HG03175 (cell line): ENCODE data around the gene ZNF41.
"Not testable (repeated sequence)": the region's sequence is repeated elsewhere in the genome, so short reads cannot be mapped to it uniquely, and the experiment has no call there.

Experiments used
- ATAC-seq: cut with Tn5 transposase; IDR thresholded peaks from one replicate; pipeline ENCODE4 v1.9.1; 2021; ENCODE audit warnings: mild to moderate bottlenecking, moderate library complexity; ENCODE audit not compliant: unreplicated experiment

The ZNF41 gene

DNA sequence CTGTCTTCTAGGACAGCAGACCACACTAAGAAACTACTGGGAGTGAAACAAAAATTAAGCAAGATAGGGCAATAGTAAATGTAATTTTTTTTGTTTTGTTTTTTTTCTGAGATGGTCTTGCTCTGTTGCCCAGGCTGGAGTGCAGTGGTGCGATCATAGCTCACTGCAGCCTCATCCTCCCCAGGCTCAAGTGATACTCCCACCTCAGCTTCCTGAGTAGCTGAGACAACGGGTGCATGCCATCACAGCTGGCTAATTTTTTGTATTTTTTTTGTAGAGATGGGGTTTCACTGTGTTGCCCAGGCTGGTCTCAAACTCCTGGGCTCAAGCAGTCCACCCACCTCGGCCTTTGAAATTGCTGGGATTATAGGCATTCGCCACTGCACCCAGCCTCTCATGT, 9.1 kb upstream of the ZNF41 start:
- not testable (repeated sequence) for ATAC-seq

DNA sequence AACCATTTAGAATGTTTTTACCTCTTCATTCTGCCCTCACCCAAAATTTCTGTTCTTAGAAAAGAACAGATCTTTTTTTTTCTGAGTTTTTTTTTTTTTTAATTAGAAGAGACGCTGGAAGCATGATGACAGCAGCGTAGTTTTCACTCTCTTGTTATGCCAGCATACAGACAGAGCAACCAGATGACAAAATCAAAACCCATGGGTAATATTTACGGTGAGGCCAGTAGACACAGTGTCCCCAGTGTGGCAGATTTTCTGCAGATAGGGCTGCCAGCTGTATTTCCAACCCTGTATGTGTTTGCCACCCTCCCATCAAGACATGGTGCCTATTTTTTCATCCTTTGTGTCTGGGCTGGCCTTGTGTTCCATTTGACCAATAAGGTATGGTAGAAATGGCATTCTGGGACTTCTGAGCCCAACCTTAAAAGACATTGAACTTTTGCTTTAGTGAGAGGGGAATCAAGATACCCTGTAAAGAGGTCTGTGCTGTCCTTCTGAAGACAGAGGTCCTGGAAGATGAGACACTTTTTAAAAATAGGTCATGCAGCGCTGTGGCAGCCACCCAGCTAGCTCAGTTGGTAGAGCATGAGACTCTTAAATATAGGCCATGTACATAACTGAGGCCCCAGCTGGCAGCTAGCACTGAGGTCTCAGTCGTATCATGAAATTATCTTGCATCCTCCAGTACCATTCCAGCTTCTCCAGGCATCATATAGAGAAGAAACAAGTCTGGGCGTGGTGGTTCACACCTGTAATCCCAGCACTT, 6.7 kb upstream of the ZNF41 start:
- no peak for ATAC-seq

DNA sequence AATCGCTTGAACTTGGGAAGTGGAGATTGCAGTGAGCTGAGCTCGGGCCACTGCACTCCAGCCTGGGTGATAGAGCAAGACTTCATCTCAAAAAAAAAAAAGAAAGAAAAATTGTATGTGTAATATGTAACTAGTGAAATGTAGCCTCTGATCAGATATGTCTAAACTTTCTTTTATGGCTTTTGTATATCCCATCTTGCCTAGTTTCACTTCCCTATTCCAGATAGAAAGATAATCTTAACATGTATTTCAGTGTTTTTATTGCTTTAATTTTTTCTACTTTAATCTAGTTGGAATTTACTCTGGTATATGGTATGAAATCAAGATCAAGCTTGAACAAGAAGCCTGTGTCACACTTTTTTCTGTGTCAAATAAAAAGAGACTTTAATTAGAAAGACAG, 1.9 kb upstream of the ZNF41 start:
- no peak for ATAC-seq

DNA sequence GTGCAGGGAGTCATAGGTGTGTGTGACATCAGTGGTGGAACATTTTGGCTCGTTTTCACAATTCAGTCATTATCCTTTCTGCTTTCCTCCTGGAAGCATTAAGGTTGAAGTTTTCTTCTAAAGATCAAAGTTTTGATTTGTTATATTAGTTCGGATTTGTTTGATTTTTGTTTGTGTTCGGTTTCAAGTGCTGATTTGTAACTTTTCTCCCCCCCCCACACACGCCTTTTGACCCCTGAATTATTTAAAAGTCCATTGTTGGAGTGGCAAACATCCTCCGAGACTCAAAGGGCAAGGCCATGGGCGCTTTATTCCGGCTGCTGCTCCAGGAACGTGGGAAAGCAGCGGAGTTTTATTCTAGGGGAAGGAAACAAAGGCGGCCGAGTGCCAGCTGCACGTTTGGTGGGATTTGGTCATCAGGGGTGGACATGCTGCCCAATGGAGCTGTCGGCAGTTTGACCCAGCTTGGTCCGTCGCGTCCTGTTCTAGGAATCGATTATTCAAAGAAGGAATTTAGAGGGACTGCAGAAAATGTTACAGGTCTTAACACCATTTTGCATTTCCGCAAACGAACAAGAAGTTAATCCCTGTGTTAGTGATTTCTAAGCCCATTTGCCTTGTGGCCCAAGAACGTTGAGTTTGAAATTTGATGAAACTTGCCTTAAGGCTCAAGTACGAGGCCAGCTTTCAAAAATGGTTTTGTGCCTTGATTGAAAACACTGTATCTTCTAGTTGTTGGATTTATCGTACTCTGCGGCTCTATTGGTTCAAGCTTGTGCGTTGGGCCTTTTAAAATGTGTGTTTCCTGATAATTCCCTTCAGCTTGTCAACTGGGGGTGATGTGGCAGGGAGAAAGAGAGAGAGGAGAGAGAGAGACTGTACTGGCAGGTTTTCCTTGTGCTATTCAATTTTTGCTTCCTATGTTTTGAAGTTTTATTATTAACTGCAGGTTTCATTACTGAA, 565 bp upstream of the ZNF41 start:
- ATAC-seq = no peak

DNA sequence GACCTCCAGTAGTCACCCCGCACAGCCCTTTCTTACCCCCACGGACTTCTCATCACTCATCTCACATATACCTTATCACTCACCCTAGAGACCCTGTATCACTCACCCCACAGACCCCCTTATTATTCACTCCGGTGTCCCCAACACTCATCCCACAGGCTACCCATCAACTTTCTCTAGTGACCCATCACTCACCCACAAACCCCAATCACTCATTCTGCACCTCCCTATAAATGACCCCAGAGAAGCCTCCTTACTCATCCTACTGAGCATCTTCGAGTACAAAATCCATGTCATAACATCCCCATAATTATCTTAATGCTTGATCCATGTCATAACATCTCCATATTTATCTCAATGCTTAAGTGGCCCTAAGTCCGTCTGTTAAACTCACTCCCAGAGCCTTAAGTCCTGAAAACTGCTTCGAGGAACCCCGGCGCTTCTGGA, 934 bp downstream of the ZNF41 start:
- ATAC-seq = peak; percentile 29

DNA sequence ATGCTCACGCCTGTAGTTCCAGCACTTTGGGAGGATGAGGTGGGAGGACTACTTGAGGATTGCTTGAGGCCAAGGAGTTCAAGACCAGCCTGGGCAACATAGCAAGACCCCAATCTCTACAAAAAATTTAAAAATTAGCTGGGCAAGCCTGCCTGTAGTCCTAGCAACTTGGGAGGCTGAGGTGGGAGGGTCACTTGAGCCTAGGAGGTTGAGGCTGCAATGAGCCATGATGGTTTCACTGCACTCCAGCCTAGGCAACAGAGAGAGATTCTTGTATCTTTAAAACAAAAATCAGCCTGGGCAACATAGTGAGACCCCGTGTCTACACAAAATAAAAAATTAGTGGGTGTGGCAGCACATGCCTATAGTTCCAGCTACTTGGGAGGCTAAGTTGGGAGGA, 1.9 kb downstream of the ZNF41 start:
- ATAC-seq = no peak

DNA sequence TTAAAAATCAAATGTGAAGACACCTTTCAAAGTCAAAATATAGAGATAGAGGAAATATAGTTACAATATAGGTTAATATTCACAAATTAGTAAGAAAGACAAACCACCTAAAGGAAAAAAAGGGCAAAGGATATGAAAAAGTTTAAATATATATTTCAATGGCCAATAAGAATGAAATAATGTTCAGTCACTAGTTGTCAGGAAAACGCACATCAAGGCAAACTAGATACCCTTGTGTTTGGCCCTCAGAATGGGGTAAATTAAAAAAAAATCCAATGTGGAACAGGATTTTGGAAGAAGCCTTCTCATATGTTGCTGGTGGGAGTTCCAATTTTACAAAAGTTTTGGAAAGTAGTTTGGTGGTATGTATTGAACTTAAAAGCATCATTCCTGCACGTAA, 2.4 kb downstream of the ZNF41 start:
- ATAC-seq = no peak

DNA sequence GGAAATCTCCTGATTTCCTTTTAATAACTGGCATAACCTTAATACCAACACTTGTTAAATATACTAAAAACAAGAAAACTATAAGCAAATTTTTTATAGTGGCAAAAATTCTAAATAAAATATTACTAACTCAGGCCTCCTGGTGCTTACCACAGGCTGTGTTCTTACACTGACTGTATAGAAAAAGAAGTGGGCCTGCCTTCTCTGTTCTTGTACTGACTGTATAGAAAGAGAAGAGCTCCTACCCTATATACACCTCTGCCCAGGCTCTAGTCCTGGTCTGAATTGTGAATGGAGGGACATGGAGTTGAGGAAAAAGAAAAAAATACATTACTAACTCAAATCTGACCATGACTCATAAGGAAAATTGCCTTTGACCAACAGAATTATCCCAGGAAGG, 7.5 kb downstream of the ZNF41 start:
- no peak for ATAC-seq

DNA sequence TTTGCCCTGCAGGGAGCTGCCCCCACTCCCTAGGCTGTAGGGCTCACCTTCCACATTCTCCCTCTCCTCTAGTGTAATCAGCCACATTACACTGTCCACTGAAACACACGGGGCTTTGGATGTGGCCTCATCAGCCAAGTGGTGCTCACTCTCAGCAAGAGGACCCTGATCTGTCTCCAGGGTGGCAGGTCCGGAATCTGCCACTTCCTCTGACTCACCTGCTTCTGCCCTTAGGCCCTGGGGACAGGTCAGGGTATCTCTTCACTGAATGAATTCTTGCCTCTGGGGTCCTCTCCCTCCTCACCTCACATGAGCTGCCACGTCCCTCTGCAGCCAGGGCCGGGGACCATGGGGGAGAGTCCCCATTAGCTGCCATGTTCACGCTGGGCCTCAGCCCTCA, 15.9 kb downstream of the ZNF41 start:
- no peak for ATAC-seq

DNA sequence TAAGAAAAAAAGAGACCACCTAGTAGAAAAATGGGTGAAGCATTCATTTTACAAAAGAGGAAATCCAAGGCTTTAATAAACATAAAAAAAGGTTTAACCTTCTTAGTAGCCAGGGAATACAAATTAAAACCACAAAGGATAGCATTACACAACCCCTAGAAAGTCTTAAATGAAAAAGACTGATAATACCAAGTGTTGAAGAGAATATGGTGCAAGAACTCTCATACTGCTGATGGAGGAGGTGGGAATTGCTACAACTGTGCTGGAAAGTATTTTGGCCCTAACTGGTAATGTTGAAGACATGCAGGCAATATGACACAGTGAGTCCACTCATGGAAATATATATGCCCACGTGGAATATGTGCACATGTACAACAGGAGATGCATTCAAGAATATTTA, 22.5 kb downstream of the ZNF41 start:
- ATAC-seq = no peak

DNA sequence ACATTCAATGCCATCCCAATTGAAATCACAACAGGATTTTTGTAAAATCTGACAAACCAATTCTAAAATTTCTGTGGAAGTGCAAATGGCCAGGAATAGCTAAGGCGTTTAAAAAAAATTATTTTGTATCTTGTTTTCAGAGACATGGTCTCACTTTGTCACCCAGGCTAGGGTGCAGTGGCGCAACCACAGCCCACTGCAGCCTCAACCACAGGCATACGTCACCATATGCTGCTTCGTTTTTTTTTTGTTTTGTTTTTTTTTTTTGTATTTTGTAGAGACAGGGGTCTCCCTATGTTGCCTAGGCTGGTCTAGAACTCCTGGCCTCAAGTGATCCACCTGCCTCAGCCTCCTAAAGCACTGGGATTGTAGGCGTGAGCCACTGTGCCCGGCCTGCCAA, 24.5 kb downstream of the ZNF41 start:
- no peak for ATAC-seq

DNA sequence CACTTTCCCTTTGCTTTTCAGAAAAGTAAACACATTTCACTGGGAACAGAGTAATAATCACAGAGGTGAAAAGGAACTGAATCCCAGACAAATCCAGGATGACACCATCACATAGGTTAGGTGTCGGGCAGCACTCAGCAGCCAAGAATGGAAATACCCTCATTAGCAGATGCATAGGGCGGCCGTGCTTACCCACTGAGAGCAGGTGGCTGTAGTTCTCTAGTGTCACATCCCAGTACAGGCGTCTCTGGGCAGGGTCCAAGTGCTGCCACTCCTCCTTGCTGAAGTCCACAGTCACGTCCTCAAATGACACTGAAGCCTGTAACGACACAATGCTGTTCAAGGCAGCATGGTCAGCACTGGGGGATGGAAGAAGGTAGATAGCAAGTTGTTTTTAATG, 26.9 kb downstream of the ZNF41 start:
- no peak for ATAC-seq

DNA sequence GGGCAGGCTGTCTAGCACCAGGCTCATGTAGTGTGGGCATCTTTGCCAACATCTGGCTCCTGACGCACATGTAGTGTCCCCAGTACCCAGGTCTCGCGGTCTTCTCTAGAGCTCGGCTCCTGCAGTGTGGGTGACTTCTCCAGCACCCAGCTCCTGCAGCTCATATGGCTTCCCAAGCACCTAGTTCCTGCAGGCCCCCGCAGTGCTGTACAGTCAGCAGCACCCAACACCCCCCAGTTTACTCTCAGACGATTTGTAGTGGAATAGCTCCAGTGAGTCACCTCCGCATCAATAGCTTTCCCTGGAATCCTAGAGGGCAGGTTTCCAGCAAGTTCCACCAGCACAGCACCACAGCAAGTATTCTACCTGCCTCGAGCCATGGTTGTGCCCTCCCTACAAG, 30.9 kb downstream of the ZNF41 start:
- ATAC-seq = no peak

DNA sequence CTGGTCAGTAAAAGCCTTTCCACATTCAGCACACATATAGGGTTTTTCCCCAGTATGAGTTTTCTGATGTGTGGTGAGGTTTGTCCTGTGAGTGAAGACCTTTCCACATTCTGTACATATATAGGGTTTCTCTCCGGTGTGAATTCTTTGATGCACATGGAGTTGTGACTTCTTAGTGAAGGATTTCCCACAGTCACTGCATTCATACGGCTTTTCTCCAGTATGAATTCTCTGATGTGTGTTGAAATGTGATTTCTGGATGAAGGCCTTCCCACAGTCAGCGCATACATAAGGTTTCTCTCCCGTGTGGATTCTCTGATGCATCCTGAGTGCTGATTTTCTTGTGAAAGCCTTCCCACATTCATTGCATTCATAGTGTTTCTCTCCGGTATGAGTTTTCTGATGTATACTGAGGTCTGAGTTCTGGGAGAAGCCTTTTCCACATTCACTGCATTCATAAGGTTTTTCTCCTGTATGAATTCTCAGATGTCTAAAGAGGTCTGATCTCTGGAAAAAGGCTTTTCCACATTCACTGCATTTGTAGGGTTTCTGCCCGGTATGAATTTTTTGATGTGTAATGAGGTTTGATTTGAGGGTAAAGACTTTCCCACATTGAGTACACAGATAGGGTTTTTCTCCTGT, 34.7 kb downstream of the ZNF41 start:
- no peak for ATAC-seq

DNA sequence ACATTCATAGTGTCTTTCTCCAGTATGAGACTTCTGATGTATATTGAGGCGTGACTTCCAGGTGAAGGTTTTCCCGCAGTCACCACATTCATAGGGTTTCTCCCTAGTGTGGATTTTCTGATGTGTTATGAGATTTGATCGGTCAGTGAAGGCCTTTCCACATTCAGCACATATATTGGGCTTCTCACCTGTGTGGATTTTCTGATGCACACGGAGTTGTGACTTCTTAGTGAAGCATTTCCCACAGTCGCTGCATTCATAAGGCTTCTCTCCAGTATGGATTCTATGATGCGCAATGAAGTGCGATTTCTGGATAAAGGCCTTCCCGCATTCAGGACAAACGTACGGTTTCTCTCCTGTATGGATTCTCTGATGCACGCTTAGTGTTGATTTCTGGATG, 35.4 kb downstream of the ZNF41 start:
- no peak for ATAC-seq

DNA sequence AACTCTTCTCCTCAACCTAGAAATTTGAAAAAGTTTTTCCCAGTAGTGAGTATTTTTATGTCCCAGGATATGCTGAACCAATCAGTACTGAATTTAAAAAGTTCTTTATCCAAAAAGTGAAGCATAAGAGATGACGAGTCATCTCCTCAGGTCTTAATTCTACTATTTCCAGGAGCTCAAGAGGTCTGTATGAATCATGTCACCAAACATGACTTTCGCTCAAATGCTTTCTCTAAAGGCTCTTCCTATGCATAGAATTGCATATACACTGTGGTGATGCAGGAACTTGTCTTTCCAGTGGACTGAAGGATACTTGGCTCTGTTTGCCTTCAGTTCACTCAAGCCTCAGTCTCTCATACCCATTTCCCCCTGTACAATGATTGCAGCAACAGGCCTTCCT, 36.1 kb downstream of the ZNF41 start:
- ATAC-seq = no peak

DNA sequence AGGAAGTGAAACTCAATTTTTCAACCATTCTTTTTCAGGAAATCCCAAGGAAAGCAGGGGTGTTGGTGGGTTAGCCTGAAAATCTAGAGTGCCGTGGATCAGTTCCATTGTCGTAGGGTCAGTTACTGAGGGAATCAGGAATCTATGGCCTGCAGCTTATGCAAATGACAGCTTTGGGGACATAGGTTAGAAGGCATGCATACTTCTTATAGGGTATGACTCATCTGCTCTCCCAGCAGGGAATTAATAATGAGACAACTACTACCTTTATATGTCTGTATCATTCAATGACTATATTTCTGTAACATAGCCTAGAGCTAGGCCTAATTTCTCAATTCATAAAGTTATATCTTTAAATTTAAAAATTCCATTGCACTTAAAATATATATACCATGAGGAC, 36.6 kb downstream of the ZNF41 start:
- no peak for ATAC-seq

DNA sequence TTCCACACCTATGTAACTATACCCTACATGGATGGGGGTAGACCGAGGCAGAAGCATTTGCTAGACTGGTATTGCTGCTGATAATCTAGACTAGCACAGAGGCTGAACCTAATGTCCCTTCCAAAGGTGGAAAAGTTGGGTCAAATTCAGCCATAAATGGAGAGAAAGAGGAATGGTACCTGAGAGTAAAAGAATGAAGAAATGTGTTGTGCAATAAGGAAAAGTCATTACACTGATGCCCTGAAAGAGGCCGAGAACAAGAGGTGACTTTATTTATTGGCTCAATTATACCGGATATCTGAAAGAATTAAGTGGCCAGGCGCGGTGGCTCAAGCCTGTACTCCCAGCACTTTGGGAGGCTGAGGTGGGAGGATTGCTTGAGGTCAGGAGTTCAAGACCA, 52.1 kb downstream of the ZNF41 start:
- no peak for ATAC-seq

DNA sequence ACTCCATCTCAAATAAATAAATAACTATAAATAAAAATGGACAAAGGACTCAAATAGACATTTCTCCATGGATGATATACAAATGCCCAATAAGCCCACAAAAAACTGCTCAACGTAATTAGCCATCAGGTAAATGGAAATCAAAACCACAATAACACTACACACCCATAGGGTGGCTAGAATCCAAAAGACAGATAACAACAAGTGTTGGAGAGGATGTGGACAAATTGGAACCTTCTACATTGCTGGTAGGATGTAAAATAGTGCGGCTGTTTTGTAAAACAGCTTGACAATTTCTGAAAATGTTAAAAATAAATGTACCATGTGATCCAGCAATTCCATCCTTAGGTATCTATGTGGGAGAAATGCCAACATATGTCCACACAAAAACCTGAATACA, 60.6 kb downstream of the ZNF41 start:
- ATAC-seq = no peak

DNA sequence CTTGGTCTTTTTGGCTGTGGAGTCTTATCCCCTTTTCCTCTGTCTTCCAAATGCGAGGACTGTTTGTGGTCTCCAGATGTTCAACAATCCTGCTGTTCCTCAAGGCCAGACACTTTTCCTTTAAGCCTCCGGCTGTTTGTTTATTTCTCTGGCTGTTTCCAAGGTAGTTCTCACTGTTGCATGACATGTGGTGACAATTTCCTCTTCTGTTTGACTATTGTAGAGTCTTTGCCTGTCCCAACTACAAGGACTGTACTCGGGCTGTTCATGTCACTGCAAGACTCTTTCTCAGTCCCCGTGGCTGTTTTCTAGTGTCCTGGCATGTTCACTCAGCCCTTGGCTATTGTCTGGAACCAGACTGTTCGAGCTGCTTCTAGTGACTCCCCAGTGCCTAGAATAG, 62.1 kb downstream of the ZNF41 start:
- no peak for ATAC-seq

DNA sequence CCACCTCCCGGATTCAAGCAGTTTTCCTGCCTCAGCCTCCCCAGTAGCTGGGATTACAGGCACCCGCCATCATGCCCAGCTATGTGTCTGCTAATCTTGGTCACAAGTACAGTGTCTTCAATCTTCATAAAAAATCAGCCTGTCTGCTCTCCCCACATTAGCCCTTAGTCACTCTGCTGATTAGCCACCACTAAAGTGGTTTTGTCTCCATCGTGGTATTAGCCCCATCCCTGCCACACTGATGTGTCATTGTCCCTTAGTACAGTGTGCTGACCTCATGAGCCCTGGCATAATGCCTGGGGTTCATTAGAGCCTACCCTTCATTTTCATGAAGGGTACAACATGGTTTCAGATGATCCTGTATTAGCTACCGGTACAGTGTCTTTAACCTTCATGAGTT, 62.8 kb downstream of the ZNF41 start:
- ATAC-seq = no peak

DNA sequence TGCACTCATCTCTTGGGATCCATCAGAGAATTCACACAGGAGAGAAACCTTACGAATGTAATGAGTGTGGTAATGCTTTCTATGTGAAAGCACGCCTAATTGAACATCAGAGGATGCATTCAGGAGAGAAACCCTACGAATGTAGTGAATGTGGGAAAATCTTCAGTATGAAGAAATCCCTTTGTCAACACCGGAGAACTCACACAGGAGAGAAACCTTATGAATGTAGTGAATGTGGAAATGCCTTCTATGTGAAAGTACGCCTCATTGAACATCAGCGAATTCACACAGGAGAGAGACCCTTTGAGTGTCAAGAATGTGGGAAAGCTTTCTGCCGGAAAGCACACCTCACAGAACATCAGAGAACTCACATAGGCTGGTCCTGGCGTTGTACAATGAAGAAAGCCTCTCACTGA, 69.8 kb downstream of the ZNF41 start:
- ATAC-seq = no peak
